SH-SY5Y (cell line): ENCODE results near the gene HAVCR2.

Experiments used
- GATA2 ChIP-seq: IDR thresholded peaks from 2 replicates; pipeline ENCODE4 v1.6.1; 2011; ENCODE audit warnings: mild to moderate bottlenecking, low read depth, low read length
- GATA3 ChIP-seq: IDR thresholded peaks from 2 replicates; pipeline ENCODE4 v1.6.1; 2011; ENCODE audit warnings: low read depth, mild to moderate bottlenecking, low read length, moderate library complexity

DNA sequence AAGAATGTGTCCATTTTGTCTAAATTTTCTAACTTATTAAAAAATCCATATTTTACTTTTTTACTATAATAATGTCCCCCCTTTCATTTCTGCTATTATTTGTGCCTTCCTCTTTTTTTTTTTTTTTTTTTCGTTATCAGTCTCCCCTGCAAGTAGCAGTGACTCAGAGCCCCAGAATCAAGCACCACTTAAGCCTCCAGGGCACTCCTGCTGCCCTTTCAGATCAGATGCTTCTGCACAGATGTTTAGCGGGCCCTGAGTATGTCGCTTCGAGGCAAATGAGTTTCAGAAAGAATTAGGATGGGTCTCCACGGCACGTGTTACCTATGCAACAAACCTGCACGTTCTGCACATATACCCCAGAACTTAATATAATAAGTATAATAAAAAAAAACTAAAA, 22.1 kb upstream of the HAVCR2 start:
- TF ChIP-seq GATA3 (no peak), GATA2 (peak; percentile 47; the same call in 1 of the 2 replicates)
